Activated CD4-positive, alpha-beta T cell treated with anti-CD3 and anti-CD28 coated beads, Interleukin-2, amount 50 U/mL, for 48 hours (primary cell): ENCODE data around the gene RAPGEF4.

Experiments
- DNase-seq, 2 experiments: peaks; one replicate each; pipeline ENCODE4 v3.0.0-alpha.2; 2020

RAPGEF4 gene

DNA sequence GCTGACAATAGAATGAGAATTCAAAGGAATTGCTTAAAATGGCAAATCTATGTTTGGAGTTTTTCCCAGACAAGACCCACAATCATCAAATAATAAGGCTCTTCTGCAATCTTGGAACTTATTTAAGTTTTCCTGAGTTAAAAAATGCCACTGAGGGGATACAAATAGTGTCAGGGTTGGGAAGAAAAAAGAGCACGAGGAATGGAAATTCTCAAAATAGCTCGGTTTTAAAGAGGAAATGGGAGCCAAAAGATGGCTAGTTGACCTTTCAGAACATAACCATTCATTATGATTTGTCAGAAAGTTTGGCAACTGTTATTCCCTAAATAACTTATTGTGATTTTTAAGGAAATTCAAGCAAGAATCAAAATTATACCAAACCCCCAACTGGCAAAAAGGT lies 127.7 kb downstream of the RAPGEF4 start:
- DNase-seq, result no peak

DNA sequence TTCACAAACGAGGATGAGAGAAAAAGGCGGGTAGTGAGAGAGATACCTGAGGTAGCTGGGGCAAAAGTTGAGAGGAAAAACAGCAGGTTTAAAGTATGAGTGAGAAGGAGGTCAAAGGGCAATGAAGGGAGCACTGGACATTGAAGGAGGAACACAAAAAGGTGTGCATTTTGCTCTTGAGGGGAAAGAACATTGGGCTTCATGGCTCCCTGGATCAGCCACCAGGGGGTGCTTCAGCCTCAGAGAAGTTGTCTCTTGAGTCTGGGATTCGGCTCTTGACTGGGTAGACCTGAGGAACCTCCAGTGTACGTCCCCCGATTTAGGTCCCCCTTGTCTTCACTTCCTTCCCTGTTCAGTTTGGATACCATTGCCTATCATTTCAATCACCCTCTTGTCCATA lies 128.5 kb downstream of the RAPGEF4 start:
- DNase-seq, result peak; percentile 51 to 63

DNA sequence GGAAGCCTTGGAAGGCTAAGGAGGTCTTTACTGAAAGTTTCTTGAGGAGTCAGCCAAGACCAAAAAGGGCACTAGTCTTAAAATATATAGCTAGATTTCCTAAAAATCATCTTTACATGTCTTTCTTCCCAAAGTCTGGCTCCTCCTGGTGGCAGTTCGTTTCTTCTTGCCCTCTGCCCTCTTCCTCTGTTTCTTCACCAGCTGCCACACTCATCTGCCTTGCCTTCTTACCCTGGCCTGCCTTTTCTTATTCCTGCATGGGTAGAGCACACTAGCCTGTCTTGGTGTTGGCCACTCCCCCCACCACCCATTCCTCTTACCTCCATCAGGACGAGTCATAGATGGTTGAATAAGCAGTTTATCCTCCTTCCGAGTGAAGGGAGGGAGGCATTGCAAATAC lies 129.8 kb downstream of the RAPGEF4 start:
- DNase-seq, result no peak

DNA sequence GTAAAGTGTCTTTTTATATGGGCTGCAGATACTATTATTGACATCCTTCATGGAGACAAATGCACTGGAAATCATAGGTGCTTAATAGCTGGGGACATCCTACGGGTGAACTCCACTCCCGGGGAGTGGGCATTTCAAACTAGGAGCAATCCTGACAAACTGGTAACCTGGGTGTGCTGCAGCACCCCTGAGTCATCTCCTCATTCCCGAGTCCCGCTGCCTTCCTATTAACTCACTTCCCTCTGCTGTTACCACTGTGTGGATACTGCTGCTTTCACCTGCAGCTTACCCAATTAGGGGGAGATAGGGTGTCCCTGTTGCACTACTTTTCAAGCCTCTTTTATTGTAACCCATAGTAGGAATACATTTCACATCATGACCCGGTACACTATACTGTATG lies 134.2 kb downstream of the RAPGEF4 start:
- no peak for DNase-seq

DNA sequence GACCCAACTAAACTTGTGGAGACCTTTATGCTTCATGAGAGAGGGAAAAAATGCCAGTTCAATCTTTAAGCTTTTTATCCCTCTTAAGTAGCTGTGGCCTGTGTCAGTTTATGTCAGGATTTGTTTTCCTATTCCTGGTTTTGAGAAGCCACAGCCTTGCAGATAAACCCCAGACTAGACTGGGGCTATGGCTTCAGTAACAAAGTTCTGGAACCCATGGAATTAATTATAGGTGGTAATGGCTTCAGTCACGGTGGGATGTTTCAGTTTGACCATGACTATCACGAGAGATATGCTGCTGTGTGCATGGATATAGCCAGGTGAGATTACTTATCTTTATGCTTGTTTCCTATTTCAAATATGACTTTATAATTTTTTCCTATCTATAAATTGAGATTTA lies 134.8 kb downstream of the RAPGEF4 start:
- no peak for DNase-seq

DNA sequence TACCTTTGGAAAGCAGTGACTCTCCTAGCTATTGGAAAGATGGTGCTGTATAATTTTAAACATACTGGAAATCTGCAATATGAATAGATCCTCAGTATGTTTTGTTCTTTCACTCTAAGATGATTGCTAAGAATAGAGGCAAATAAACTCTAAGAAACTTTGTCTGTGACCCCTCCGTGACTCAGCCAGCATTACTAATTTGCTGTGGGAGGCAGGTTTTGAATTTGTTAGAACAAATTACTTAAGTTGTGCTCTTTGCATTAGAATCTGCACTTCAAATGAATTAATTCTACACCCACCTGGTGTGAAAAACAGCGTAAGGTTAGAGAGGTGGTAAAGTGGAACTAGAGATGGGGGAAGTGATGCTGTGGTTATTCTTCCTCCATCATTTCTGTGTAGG lies 142.2 kb downstream of the RAPGEF4 start:
- no peak for DNase-seq

DNA sequence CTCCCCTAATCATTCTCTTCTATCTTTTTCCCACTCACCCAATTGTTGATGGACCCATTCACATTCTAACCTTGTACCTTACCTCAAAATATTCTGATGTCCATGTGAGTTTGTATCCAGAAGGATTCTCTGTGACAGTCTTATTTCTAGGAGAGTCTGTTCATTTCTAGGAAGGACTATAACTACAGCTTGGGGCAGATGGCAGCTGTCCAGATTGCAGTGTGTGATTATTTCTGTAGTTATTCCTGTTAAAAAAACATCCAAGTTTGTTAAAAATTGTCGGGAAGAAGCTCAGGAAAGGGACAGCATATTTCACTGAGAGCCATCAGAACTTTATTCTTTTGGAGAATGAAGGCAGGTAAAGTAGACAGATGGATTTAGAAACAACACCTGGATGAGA lies 142.6 kb downstream of the RAPGEF4 start:
- no peak for DNase-seq

DNA sequence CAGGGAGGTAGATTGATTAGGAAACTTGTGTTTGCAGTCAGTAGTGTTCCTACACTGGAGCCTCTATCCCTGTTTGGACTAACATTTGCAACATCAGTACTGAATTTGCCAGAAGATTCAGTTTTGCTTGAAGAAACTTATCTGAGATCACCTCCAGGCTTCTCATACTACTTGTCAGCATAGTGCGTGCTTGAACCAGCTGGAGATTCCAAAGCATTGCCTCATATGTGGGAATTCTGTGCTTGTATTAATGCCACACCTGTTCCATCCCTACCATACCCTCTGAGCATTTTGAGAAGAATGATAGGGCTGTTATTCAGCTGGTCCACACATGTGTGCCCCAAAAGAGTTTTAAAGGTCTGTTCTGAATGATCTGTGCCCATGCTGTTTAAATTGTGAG lies 148.7 kb downstream of the RAPGEF4 start:
- no peak for DNase-seq

GRCh38 chr2:172885996-172886395 lies 150.4 kb downstream of the RAPGEF4 start:
- no peak for DNase-seq

GRCh38 chr2:172887280-172887679 lies 151.6 kb downstream of the RAPGEF4 start:
- DNase-seq, result no peak

DNA sequence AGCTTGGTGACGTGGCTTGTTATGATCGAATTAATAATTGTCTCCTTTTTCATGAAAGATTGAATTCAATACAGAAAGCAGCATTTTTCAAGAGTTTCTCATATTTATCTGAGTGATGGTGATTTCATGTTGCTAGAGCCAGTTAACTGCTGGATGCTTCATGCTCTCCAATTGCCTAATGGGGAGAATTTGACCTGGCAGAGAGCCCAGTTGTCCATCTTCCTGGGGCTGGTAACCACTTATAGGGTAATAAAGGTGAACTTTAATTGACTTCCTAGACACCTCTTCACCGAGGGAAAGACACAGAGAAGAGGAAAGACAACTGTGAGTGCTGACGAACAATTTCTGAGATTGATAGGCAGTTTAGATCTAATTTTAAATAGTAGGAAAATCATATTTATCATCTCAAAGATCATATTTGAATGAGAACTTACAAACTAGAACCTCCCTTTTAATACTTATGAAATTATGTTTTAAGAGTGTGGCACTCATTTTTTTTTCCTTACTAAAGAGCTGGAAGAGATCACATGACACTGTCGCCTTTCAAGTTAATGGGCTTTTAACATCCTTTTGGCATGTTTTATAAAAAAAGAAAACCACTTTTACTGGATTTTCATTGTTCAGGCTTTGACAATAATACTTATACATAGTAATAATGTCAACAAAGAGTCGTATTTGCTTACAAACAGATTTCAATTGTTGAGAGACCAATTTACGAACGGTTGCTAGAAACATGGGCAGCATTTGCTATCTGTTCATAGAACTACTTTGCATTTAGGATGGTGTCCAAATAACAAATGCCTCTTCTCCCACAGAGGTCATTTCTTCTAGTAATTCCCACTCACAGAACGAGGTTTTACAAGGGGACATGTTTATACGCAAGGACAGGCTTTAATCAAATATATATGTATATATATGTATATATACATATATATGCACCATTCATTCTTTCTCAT lies 153.3 kb downstream of the RAPGEF4 start:
- no peak for DNase-seq

GRCh38 chr2:172889768-172890430 lies 154.3 kb downstream of the RAPGEF4 start:
- no peak for DNase-seq

GRCh38 chr2:172893111-172893510 lies 157.5 kb downstream of the RAPGEF4 start:
- no peak for DNase-seq

- DNase-seq, result no peak
These were observed 158.0 kb downstream of the RAPGEF4 start for GRCh38 chr2:172893671-172894070.

- DNase-seq, result no peak
These were observed 159.2 kb downstream of the RAPGEF4 start for GRCh38 chr2:172894689-172895387.

GRCh38 chr2:172896661-172897081 lies 161.0 kb downstream of the RAPGEF4 start:
- DNase-seq, result no peak

DNA sequence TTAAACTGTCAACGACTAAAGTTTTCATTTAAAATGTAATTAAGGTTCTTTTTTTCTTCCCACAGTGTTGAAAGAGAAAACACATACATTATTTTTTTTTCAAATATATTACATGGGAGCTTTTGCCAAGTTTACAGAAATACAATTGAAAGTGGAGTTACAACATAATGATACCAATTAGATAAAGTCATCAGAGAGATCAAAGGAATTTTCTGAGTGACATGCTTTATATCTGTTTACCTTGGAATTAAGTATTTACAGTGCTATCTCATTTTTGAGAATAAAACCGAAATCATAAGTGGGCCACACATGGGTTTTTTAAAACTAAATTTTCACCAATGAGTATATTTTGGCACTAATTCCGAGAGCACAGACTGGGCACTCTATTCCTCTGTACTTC lies 165.2 kb downstream of the RAPGEF4 start:
- DNase-seq, result no peak

DNA sequence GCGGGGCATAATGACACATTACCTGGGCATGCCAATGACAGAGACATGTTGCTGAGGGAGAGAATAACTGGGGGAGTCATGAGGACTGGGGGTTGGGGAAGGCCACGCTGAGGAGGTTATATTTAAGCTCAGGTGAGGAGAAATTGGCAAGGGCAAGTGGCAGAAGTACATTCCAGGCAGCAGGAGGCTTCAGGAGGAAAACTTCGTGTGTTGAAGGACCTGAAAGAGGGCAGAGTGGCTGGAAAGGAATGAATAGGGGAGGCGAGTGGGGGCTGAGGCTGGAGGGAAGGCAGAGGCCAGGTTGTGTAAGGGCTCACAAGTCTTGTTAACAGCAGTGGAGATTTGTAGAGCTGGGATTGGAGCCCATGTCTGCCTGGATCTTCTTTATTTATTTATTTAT lies 166.3 kb downstream of the RAPGEF4 start:
- DNase-seq, result no peak

DNA sequence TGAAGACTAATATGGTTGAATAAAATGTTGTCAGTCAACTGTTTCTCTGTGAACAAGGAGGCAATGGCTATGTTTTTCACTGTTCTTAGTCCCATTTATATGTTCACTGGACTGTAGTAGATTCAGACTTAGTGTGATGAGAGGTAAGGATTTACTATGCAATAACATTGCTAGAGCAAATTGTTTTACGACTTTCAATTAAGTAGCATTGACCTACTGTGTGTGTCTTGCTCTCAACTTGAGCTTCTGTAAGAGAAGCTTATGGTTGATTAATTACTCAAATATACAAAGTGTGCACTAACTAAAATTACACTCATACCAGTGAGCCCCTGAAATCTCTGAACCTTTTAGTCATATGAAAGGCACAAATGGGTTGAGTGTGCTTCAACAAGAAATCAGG lies 168.6 kb downstream of the RAPGEF4 start:
- no peak for DNase-seq

DNA sequence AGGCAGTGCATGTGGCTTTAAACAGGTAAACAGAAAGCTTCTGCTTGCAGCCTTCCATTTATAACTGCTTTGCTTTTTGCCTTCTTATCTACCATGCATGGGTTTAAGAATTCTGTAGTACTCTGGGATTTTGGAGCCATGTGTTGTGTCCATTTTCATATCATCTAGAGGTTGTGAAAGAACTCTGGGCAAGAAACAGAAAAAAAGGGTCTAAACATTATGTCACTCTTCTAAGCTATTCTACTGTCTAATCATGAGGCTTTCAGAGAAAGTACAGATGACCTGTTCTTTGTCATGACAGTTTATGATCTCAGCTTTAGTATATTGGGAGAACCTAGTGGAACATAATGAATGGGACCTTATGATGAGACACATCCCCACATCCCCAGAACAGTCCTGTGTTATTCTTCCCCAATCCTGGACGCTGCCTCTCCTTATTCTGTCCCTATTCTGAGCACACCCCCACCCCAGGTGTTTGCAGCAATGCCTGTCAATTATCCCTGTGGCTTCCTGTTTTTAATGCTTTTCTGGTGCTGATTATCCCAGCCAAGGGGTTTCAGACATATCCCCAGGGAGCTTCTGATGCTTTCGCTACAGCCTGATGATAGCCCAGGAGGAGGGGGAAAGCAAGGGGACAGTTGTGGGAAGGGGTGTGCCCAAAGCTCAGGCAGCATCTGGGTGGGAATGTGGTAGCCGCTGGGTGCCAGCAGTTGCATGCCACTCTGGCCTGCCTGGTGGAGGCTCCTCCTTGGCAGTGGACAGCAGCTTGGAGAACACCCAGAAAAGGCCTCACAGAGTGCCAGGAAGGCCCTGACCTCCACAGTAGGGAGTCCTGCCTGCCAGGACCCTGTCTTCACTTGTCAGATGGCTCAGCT lies 170.5 kb downstream of the RAPGEF4 start:
- DNase-seq, result no peak

DNA sequence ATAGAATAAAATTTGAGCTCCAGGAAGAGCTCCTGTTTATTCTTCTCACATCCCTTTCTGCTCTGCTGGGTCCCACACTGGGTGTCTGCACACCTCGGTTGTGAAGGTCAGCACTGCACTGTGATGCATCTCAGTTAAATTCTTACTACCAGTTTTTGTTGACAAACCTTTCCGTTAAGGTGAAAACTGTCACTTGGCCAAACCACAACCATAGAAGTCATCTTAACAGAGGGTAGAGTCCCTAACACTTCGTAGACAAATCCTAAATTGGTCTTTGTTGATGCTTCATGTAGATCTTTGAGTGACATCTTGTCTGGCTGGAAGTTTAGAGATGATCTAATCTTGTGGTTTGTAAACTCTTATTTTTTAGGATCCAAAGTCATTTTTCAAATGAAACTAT lies 172.6 kb downstream of the RAPGEF4 start:
- no peak for DNase-seq

DNA sequence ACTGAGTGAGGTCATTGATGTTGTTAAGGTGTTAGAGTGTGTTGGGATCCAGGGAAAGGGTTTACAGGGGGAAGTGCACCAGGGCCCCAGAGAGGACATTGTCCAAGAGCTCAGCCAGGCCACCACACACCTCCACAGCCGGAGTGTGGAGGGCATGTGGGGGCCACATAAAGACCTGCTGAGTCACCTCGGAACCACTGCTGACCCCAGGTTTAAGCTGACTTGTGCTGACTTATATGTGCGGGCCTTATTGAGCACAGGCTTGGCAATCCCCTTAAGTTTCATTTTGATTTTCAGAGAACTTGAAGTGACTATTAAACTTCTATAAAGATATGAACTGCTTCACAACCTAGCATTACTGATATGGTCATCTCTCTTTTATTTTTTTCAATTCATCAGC lies 173.8 kb downstream of the RAPGEF4 start:
- DNase-seq, result no peak

DNA sequence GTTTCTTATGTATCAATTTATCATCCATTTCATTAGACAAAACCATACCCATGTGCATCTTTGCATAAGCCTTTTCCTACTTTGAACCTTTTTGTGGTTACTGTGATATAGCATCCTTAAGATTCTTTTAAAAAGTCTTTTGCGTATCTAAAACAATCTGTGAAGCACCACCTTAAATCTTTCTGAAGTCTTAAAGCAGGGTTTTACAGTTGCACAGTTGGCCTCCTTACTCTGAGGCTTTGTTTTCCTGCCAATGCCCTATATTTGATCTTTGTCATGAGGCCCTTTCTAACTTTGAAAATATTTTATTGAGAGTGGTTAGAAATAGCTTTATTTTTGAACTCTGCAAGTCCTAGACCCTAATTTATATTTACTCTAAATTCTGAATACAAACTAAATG lies 176.6 kb downstream of the RAPGEF4 start:
- DNase-seq, result no peak
